Left lung (tissue), 10 donors: ENCODE data around the gene STEEP1. TPM values are rescaled to one million over a fixed set of nuclear protein-coding genes. Genes with fewer than 3 reads are reported as not detected.
"Not testable (repeated sequence)": the region's sequence is repeated elsewhere in the genome, so short reads cannot be mapped to it uniquely, and the experiment has no call there.

ENCODE experiments used
- ATAC-seq: fragments of 200-7000 bp; cut with Tn5 transposase; one replicate; pipeline ENCODE4 v1.9.1; 2020; ENCODE audit warnings: moderate library complexity
- DNase-seq, 4 donors: peaks; one replicate each; pipeline ENCODE4 v3.0.0-alpha.2; 2013 to 2020
- H3K27ac ChIP-seq, 2 donors: fragments of 200-600 bp; sonication (generic) in 1 of 2; one replicate each; pipeline versions ENCODE4 v1.5.0 to v1.8.0; 2020 to 2021
- H3K27me3 ChIP-seq, 2 donors: fragments of 200-600 bp; sonication (generic) in 1 of 2; one replicate each; pipeline versions ENCODE4 v1.5.0 to v1.8.0; 2020 to 2021
- H3K36me3 ChIP-seq, 2 donors: fragments of 200-600 bp; sonication (generic) in 1 of 2; one replicate each; pipeline versions ENCODE4 v1.5.0 to v1.8.0; 2020 to 2021
- H3K4me1 ChIP-seq, 2 donors: fragments of 200-600 bp; one replicate each; pipeline ENCODE4 v1.8.0; 2021
- H3K4me3 ChIP-seq, 2 donors: fragments of 200-600 bp; sonication (generic) in 1 of 2; one replicate each; pipeline versions ENCODE4 v1.5.0 to v1.8.0; 2020 to 2021; ENCODE audit warnings: mild to moderate bottlenecking in 1 of 2
- H3K9me3 ChIP-seq, 2 donors: fragments of 200-600 bp; sonication (generic) in 1 of 2; one replicate each; pipeline versions ENCODE4 v1.5.0 to v1.8.0; 2020 to 2021
- intact Hi-C, 2 donors: fragments of 100-400 bp; cut with DNase I; formaldehyde crosslinking; loops; one replicate each; pipeline versions ENCODE4 v1.11.2 to v1.14.2; 2022
- polyA plus RNA-seq, 6 donors: library from polyadenylated mRNA; unstranded; fragments of 120-200 nt; gene quantifications; one replicate each; pipeline ENCODE4 v1.2.1, GENCODE V29; 2013; ENCODE audit not compliant: insufficient read length in 6 of 6
- total RNA-seq, 2 donors: library from RNA; stranded (reverse); fragmentation: NEBNext Ultra II Directional; extraction: Animal tissue kit (Norgen Biotek cat#: 25700); gene quantifications; one replicate each; pipeline ENCODE4 v1.2.1, GENCODE V29; 2021
- TF ChIP-seq, protein P1 (sequence below), 2 donors: fragments of 200-600 bp; sonication (generic) in 1 of 2; IDR thresholded peaks; one replicate each; pipeline versions ENCODE4 v1.5.0 to v1.8.0; 2021; ENCODE audit warnings: antibody characterized with exemption in 2 of 2
- donor health status: DM: no; HTN: yes; CAD: no.
- donor health status: DM: no; HTN: no; CAD: no.

The STEEP1 gene
- total and polyA plus RNA-seq, 8 donors = 19.5 to 35.6 (median 30.9) TPM

DNA sequence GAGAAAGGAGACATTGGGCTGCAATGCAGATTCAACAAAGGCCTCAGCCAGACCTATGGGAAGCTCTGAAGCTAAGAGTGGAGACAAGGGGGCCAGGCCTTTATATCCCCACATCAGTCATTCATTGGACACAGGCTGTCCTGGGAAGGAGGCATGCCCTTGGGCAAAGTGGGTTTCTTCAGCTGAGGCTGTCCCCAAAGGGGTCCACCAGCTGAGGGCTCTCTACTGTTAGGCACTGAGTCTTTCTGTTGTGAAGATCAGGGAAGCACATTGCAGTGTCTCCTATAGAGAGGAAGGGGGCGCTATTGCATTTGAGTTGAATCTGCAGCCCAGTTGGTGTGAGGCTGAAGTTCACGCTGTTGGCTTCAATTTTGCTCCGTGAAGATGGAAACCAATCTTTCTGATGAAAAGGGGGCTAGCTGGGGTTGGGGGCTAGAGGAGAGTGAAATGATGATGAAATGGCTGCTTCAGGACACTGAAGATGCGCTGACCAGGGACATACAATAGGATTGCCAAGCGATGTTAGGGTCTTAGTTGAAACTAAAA is 49.0 kb downstream of the STEEP1 start:
- Histone ChIP-seq H3K27me3 (no peaks in the 10 kb centered on the region), H3K36me3 (no peaks in the 10 kb centered on the region), H3K4me1 (no peaks in the 10 kb centered on the region), H3K4me3 (no peak overlapping the region), H3K9me3 (no peaks in the 10 kb centered on the region), H3K27ac (no peak overlapping the region)
- ATAC-seq = peak; percentile 89
- DNase-seq = peak in 2 of 4 donors; percentile 46 to 56
- TF ChIP-seq, protein P1, sequence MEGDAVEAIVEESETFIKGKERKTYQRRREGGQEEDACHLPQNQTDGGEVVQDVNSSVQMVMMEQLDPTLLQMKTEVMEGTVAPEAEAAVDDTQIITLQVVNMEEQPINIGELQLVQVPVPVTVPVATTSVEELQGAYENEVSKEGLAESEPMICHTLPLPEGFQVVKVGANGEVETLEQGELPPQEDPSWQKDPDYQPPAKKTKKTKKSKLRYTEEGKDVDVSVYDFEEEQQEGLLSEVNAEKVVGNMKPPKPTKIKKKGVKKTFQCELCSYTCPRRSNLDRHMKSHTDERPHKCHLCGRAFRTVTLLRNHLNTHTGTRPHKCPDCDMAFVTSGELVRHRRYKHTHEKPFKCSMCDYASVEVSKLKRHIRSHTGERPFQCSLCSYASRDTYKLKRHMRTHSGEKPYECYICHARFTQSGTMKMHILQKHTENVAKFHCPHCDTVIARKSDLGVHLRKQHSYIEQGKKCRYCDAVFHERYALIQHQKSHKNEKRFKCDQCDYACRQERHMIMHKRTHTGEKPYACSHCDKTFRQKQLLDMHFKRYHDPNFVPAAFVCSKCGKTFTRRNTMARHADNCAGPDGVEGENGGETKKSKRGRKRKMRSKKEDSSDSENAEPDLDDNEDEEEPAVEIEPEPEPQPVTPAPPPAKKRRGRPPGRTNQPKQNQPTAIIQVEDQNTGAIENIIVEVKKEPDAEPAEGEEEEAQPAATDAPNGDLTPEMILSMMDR (IDR thresholded peaks at IDR 0.05) = peak; percentile 64 to 71
- intact Hi-C loops = no loop called here

DNA sequence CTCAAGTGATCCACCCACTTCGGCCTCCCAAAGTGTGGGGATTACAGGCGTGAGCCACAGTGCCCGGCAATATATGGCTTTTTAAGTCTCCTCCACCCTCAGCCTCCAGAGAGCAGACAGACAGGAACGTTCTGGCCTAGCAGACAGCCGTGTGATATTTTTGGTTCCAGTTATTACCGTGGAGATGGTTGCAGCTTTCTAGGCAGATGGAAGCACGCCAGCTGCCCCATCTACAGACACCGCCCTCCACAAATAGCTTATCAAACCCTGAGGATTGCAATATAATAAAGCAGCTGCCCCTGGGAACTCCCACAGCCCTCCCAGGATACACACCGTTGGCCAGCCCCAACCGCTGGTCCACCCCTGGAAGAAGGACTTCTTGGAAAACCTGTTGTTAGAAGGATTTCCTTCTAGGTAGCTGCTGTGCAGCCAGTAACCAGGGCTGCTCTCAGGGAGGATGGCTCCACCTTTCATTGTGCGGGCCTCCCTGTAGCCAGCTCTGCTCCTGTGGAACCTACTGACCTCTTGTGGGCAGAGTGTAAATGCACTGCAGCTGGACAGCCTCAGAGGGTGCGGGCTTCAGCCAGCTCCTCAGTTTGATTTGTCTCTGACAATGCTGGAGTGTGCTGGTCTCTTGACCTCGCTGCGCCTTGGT is 52.9 kb downstream of the STEEP1 start:
- Histone ChIP-seq H3K4me1 (no peaks in the 10 kb centered on the region), H3K27ac (no peak overlapping the region), H3K4me3 (no peak overlapping the region), H3K9me3 (no peaks in the 10 kb centered on the region), H3K36me3 (no peaks in the 10 kb centered on the region), H3K27me3 (no peaks in the 10 kb centered on the region)
- peak; percentile 99 for ATAC-seq
- peak in 3 of 4 donors; percentile 15 to 68 (median 60) for DNase-seq
- intact Hi-C loops = no loop called here
- TF ChIP-seq, protein P1 (IDR thresholded peaks at IDR 0.05) = peak; percentile 44 to 49

DNA sequence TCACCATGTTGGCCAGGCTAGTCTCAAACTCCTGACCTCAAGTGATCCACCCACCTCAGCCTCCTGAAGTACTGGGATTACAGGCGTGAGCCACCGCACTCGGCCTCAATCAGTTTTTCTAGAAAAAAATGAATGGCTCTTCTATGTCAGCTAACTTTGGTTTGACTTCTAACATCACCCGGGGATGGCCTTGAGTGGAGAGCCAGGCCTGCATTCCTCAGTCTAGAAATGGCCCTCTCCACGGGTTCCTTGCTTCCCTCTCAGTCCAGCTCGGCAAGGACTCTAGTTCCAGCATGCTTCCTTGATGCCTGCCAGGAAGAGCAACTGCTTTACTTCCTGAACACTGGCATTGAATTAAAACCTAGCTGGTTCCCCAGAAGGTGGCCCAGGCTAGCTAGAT is 58.0 kb downstream of the STEEP1 start:
- H3K4me1 ChIP-seq = peaks cover 0 to 8% of the 10 kb centered on the region in 2 donors
- TF ChIP-seq, protein P1 (IDR thresholded peaks at IDR 0.05) = no peak
- H3K27ac ChIP-seq = no peak overlapping the region
- no peak for DNase-seq
- no peak overlapping the region for H3K4me3 ChIP-seq
- intact Hi-C loops = no loop called here
- no peaks in the 10 kb centered on the region for H3K27me3 ChIP-seq
- no peaks in the 10 kb centered on the region for H3K36me3 ChIP-seq
- H3K9me3 ChIP-seq = no peaks in the 10 kb centered on the region
- no peak for ATAC-seq

DNA sequence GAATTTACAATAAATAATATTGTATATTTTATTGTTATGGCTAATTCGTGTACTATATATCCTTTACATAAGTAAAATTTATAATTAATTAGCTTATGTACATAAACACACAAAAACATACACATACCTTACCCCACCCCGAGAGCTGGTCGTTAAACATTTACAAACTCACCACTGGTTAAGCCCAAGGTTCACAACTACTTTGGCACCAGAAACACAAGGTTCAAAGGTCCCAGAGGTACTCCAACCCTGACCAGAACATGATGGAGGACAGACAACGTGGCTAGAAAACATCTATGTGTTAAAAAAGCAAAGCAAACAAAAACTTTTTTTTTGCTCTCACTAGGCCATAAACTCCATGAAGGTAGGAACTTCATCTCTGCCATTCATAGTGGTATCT is 59.3 kb downstream of the STEEP1 start:
- no peak for DNase-seq
- Histone ChIP-seq H3K9me3 (no peaks in the 10 kb centered on the region), H3K27ac (no peak overlapping the region), H3K4me1 (peaks cover 0 to 8% of the 10 kb centered on the region in 2 donors), H3K36me3 (no peaks in the 10 kb centered on the region), H3K4me3 (no peak overlapping the region), H3K27me3 (no peaks in the 10 kb centered on the region)
- TF ChIP-seq, protein P1 (IDR thresholded peaks at IDR 0.05) = no peak
- ATAC-seq = no peak
- intact Hi-C loops = no loop called here

DNA sequence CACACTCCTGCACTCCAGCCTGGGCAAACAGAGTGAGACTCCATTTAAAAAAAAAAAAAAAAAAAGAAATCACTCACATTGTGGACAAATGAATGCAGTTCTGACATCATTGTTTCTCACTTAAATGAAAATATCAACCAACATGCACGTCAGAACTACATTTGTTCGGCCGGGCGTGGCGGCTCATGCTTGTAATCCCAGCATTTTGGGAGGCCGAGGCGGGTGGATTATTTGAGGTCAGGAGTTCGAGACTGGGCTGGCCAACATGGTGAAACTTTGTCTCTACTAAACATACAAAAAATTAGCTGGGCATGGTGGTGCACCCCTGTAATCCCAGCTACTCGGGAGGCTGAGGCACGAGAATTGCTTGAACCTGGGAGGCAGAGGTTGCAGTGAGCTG is 60.1 kb downstream of the STEEP1 start:
- ATAC-seq, H3K27ac ChIP-seq, intact Hi-C loops: not testable (repeated sequence)

More for the DNA sequence above, 60.1 kb downstream of the STEEP1 start:
- not testable (repeated sequence) for H3K36me3 ChIP-seq, H3K9me3 ChIP-seq, H3K27me3 ChIP-seq, H3K4me3 ChIP-seq, DNase-seq, H3K4me1 ChIP-seq
